GM18861 (cell line): ENCODE data around the gene AFP.
"Not testable (repeated sequence)": the region's sequence is repeated elsewhere in the genome, so short reads cannot be mapped to it uniquely, and the experiment has no call there.

Source experiments
- ATAC-seq: cut with Tn5 transposase; IDR thresholded peaks from one replicate; pipeline ENCODE4 v1.9.1; 2021; ENCODE audit not compliant: unreplicated experiment

The AFP gene

GRCh38 chr4:73435984-73436383, at the start of gene AFP:
Gene AFP (plus strand): TSS chr4:73436221. CDS start chr4:73436263, 42 bp downstream.
- ATAC-seq = no peak

- ATAC-seq = no peak
These were observed 48.5 kb upstream of the AFP start for GRCh38 chr4:73387552-73387951.

GRCh38 chr4:73388887-73389286, 47.1 kb upstream of the AFP start:
- ATAC-seq = no peak

- ATAC-seq = not testable (repeated sequence)
These were observed 46.4 kb upstream of the AFP start for GRCh38 chr4:73389663-73390062.

- ATAC-seq = no peak
These were observed 44.2 kb upstream of the AFP start for GRCh38 chr4:73391774-73392173.

- no peak for ATAC-seq
These were observed 43.1 kb upstream of the AFP start for GRCh38 chr4:73392936-73393335.

- no peak for ATAC-seq
These were observed 39.7 kb upstream of the AFP start for GRCh38 chr4:73396304-73396703.

- ATAC-seq = no peak
These were observed 38.7 kb upstream of the AFP start for GRCh38 chr4:73396993-73397972.

- no peak for ATAC-seq
These were observed 34.6 kb upstream of the AFP start for GRCh38 chr4:73401412-73401811.

- ATAC-seq = no peak
These were observed 32.0 kb upstream of the AFP start, which contains the start of gene ALB for GRCh38 chr4:73404042-73404441. Gene ALB (plus strand): TSS chr4:73404287. CDS start chr4:73404328, 41 bp downstream.

- no peak for ATAC-seq
These were observed 31.6 kb upstream of the AFP start for GRCh38 chr4:73404457-73404856.

- ATAC-seq = no peak
These were observed 30.9 kb upstream of the AFP start for GRCh38 chr4:73405138-73405537.

GRCh38 chr4:73406548-73406875, 29.5 kb upstream of the AFP start:
- no peak for ATAC-seq

GRCh38 chr4:73407227-73407673, 28.8 kb upstream of the AFP start:
- ATAC-seq = no peak

GRCh38 chr4:73408181-73408867, 27.7 kb upstream of the AFP start:
- ATAC-seq = no peak

- ATAC-seq = no peak
These were observed 26.8 kb upstream of the AFP start for GRCh38 chr4:73409012-73409862.

GRCh38 chr4:73409978-73410548, 26.0 kb upstream of the AFP start:
- no peak for ATAC-seq

GRCh38 chr4:73410916-73411730, 24.9 kb upstream of the AFP start:
- no peak for ATAC-seq

GRCh38 chr4:73411731-73412414, 24.1 kb upstream of the AFP start:
- no peak for ATAC-seq
